ENCODE results near the gene EPHA3. TPM values are rescaled to one million over a fixed set of nuclear protein-coding genes. Genes with fewer than 3 reads are reported as not detected.

The EPHA3 gene
- total and polyA plus RNA-seq, 4 donors, result 0.44 to 2.7 (median 1.2) TPM

DNA sequence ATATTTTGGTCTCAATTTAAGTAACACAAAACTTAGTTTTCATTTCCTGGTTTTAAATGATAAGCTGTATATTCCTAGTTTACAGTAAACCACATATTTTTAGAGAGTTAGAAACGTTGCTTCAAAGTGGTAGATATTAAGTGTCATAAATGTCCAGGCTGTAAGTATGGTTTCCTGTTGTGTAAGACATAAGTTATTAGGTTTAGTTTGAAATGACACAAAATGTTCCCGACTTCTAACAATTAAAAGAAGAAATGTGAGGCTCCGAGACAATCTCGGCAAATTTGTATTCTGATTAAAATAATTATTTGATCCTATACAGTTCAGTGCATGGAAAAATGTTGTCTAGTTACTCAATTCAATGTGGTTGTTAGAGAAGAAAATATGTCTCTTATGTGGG is 387.3 kb downstream of the EPHA3 start:
- Histone ChIP-seq H3K4me1 (ENCODE audit: control insufficient read depth in 4 of 4, insufficient read depth in 4 of 4, low read length in 3 of 4) (no peaks in the 10 kb centered on the region), H3K27ac (ENCODE audit: low read depth in 1 of 2, low read length in 2 of 2) (no peak overlapping the region), H3K36me3 (ENCODE audit: control insufficient read depth in 4 of 4, insufficient read depth in 3 of 4, low read depth in 1 of 4, low read length in 3 of 4) (no peaks in the 10 kb centered on the region), H3K9ac (ENCODE audit: low read depth in 1 of 2, low read length in 2 of 2) (no peak overlapping the region), H3K4me3 (ENCODE audit: low read depth in 1 of 3, low read length in 3 of 3) (no peak overlapping the region), H3K27me3 (ENCODE audit: control insufficient read depth in 4 of 4, insufficient read depth in 4 of 4, low read length in 3 of 4) (no peaks in the 10 kb centered on the region), H3K9me3 (ENCODE audit: control insufficient read depth in 4 of 4, low read length in 3 of 4) (no peaks in the 10 kb centered on the region)
- 64% methylated on average over 4 of the region's 4 CpGs for WGBS
- TF ChIP-seq REST (IDR thresholded peaks at IDR 0.05) (no peak), CTCF (IDR thresholded peaks at IDR 0.05; ENCODE audit: low read depth, low read length, missing input control) (no peak), FOXA1 (IDR thresholded peaks at IDR 0.05) (no peak), GABPA (IDR thresholded peaks at IDR 0.05 in 1 of 2, conservative IDR thresholded peaks at IDR 0.05 in 1 of 2) (no peak), SP1 (IDR thresholded peaks at IDR 0.05) (no peak), RAD21 (IDR thresholded peaks at IDR 0.05) (no peak), YY1 (IDR thresholded peaks at IDR 0.05) (no peak), TAF1 (conservative IDR thresholded peaks at IDR 0.05) (no peak), NR2F2 (IDR thresholded peaks at IDR 0.05) (no peak), EGR1 (IDR thresholded peaks at IDR 0.05; ENCODE audit: low read depth in 2 of 2) (no peak), HNF4A (conservative IDR thresholded peaks at IDR 0.05) (no peak), RXRA (IDR thresholded peaks at IDR 0.05) (no peak), ATF3 (IDR thresholded peaks at IDR 0.05) (no peak), ZBTB33 (IDR thresholded peaks at IDR 0.05) (no peak), HNF4G (IDR thresholded peaks at IDR 0.05) (no peak), FOXA2 (IDR thresholded peaks at IDR 0.05) (no peak), JUND (IDR thresholded peaks at IDR 0.05) (no peak)
- DNase-seq (ENCODE audit: low spot score), result no peak

DNA sequence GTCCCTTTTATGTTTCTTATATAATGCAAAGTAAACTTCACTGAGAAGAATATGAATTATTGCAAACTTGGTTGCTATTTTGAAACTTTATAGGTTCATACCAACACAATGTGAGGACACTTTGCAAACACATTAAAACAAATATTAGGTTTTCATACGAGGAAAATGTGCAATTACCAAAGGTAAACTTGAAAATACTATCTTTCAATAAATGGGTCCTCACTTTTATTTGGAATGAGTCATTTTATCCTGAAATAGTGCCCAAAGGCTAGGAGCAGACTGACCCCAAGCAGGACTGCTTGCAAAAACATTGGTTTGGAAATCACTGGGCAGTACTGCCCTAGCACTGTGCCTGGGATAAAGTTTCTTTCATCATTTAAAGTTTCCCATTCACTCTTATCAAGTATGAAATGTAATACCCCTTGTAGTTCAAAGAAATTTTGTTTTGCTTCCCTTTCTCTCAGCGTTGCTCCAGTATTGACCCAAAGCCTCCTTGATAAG is 396.5 kb downstream of the EPHA3 start:
- no peaks in the 10 kb centered on the region for H3K9me3 ChIP-seq (ENCODE audit: control insufficient read depth in 4 of 4, low read length in 3 of 4)
- H3K36me3 ChIP-seq (ENCODE audit: control insufficient read depth in 4 of 4, insufficient read depth in 3 of 4, low read depth in 1 of 4, low read length in 3 of 4), result no peaks in the 10 kb centered on the region
- DNase-seq (ENCODE audit: low spot score), result no peak
- no peaks in the 10 kb centered on the region for H3K4me1 ChIP-seq (ENCODE audit: control insufficient read depth in 4 of 4, insufficient read depth in 4 of 4, low read length in 3 of 4)
- H3K4me3 ChIP-seq (ENCODE audit: low read depth in 1 of 3, low read length in 3 of 3), result no peak overlapping the region
- no peak overlapping the region for H3K9ac ChIP-seq (ENCODE audit: low read depth in 1 of 2, low read length in 2 of 2)
- no peaks in the 10 kb centered on the region for H3K27me3 ChIP-seq (ENCODE audit: control insufficient read depth in 4 of 4, insufficient read depth in 4 of 4, low read length in 3 of 4)
- WGBS, result 25% methylated on average over 2 of the region's 2 CpGs
- no peak overlapping the region for H3K27ac ChIP-seq (ENCODE audit: low read depth in 1 of 2, low read length in 2 of 2)
- TF ChIP-seq ZBTB33 (IDR thresholded peaks at IDR 0.05) (no peak), JUND (IDR thresholded peaks at IDR 0.05) (no peak), FOXA1 (IDR thresholded peaks at IDR 0.05) (no peak), ATF3 (IDR thresholded peaks at IDR 0.05) (no peak), RXRA (IDR thresholded peaks at IDR 0.05) (no peak), YY1 (IDR thresholded peaks at IDR 0.05) (no peak), RAD21 (IDR thresholded peaks at IDR 0.05) (no peak), REST (IDR thresholded peaks at IDR 0.05) (no peak), NR2F2 (IDR thresholded peaks at IDR 0.05) (no peak), FOXA2 (IDR thresholded peaks at IDR 0.05) (no peak), EGR1 (IDR thresholded peaks at IDR 0.05; ENCODE audit: low read depth in 2 of 2) (no peak), HNF4A (conservative IDR thresholded peaks at IDR 0.05) (no peak), TAF1 (conservative IDR thresholded peaks at IDR 0.05) (no peak), HNF4G (IDR thresholded peaks at IDR 0.05) (no peak)

All from liver (tissue), 9 donors.